Measurements from ENCODE around the gene ZNF277. TPM values are rescaled to one million over a fixed set of nuclear protein-coding genes. Genes with fewer than 3 reads are reported as not detected.

Gene ZNF277
- total and polyA plus RNA-seq, 10 of the 15 experiments (the other 5 are each of a cell fraction or from before 2014, with no cell fraction given): 10.6 to 33.9 (median 22.0) TPM

DNA sequence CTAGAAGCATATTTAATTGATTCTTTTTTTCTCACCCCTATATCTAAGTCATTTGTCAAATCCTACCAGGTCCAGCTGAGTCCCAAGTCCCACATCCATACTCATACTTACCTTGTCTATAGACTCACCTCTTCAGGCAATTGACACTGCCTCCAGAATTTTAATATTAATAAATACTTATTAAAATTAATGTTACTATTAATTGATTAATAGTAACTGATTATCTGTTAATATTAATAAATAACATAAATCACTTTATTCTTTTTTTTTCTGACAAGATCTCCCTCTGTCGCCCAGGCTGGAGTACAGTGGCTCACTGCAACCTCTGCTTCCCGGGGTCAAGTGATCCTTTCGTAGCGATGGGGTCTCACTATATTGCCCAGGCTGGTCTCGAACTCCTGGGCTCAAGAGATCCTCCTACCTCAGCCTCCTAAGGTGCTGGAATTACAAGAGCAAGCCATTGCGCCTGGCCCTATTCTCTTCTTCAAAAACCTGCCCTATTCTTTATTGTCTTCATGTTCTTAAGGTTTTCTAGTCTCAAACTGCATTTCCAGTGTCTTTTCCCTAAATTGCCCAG, 94.4 kb downstream of the ZNF277 start:
- H3K27me3 ChIP-seq (replicated peaks in 1 of 2; ENCODE audit: control insufficient read depth in 2 of 2, insufficient read depth in 2 of 2, low read length in 1 of 2): no peaks in the 10 kb centered on the region
- H3K9me3 ChIP-seq (replicated peaks; ENCODE audit: control insufficient read depth, insufficient read depth, low read length): no peaks in the 10 kb centered on the region
- no peak overlapping the region for H3K27ac ChIP-seq (ENCODE audit: control insufficient read depth, insufficient read depth)
- SMC1A ChIA-PET (ENCODE audit: uncharacterized antibody, unreplicated experiment): interaction anchor here (0.7 to 1.3 kb wide), 2 partner anchors 10 to 52 kb away, joined by 3 read pairs; no protein-coding TSS in a partner anchor
- peaks cover 0 to 3% of the 10 kb centered on the region in 2 experiments; a peak in 2 of 4 replicates for H3K36me3 ChIP-seq (ENCODE audit: control insufficient read depth in 2 of 2, insufficient read depth in 2 of 2, low read length in 1 of 2)
- no TSS peak for BruUV-seq (replicated peaks)
- H3K79me2 ChIP-seq (ENCODE audit: control insufficient read depth, insufficient read depth, low read length): no peaks in the 10 kb centered on the region
- POLR2A ChIA-PET: no interaction called here
- no peak overlapping the region for H3K9ac ChIP-seq (ENCODE audit: control insufficient read depth, insufficient read depth, low read length)
- 90% methylated on average over 6 of the region's 6 CpGs for WGBS (ENCODE audit: insufficient coverage, insufficient replicate concordance, low lambda C conversion rate, missing lambda C conversion rate)
- ATAC-seq: no peak
- H4K20me1 ChIP-seq (ENCODE audit: control insufficient read depth, insufficient read depth): no peaks in the 10 kb centered on the region
- no peaks in the 10 kb centered on the region for H3K4me1 ChIP-seq (ENCODE audit: control insufficient read depth, insufficient read depth, low read length)
- TF ChIP-seq HDGF (IDR thresholded peaks at IDR 0.05) (no peak), REST (IDR thresholded peaks at IDR 0.05; ENCODE audit: low read depth, low read length) (no peak), ZNF24 (IDR thresholded peaks at IDR 0.05) (no peak), FOXK2 (IDR thresholded peaks at IDR 0.05) (no peak)
- CTCF ChIA-PET: no interaction called here
- no peak for FAIRE-seq
- intact Hi-C loops (cut with micrococcal nuclease; ENCODE audit: unreplicated experiment): no loop called here
- H3K4me2 ChIP-seq (ENCODE audit: control insufficient read depth, insufficient read depth): no peak overlapping the region
- no peak overlapping the region for H3K4me3 ChIP-seq
- in situ Hi-C loops (cut with MboI): no loop called here
- H2AFZ ChIP-seq (ENCODE audit: control insufficient read depth, low read depth, low read length): no peak overlapping the region
- RAD21 ChIA-PET (ENCODE audit: unreplicated experiment): no interaction called here
- DNase-seq (ENCODE audit: low read depth, low spot score): no peak
